22Rv1 (cell line): ENCODE data around the gene SLC9A9.

ENCODE experiments used
- CTCF ChIP-seq: fragments of 450-650 bp; IDR thresholded peaks from 2 replicates; pipeline ENCODE4 v1.5.1; 2017; ENCODE audit warnings: mild to moderate bottlenecking
- ZFX ChIP-seq: fragments of 450-650 bp; IDR thresholded peaks from 2 replicates; pipeline ENCODE4 v1.6.1; 2017; ENCODE audit warnings: antibody characterized with exemption, borderline replicate concordance

- TF ChIP-seq CTCF (no peak), ZFX (no peak)
Measured at GRCh38 chr3:143727391-143727790, 120.9 kb downstream of the SLC9A9 start.
